GM12873 (cell line): ENCODE results near the gene HOXA10.

Source experiments
- CTCF ChIP-seq: IDR thresholded peaks from 2 replicates; pipeline ENCODE4 v1.5.1; 2012; ENCODE audit warnings: low read depth, mild to moderate bottlenecking, moderate library complexity, low read length, control low read depth; ENCODE audit not compliant: insufficient read depth; ENCODE audit errors: missing control alignments

The HOXA10 gene

GRCh38 chr7:27155816-27156507 is 18.2 kb downstream of the HOXA10 start:
- no peak for TF ChIP-seq CTCF

GRCh38 chr7:27154901-27155815 is 19.0 kb downstream of the HOXA10 start:
- TF ChIP-seq CTCF: no peak

- TF ChIP-seq CTCF: no peak
These were observed 19.8 kb downstream of the HOXA10 start for GRCh38 chr7:27154369-27154768.

- TF ChIP-seq CTCF: no peak
These were observed 20.6 kb downstream of the HOXA10 start for GRCh38 chr7:27153526-27153925.

- no peak for TF ChIP-seq CTCF
These were observed 21.2 kb downstream of the HOXA10 start for GRCh38 chr7:27152816-27153442.

- TF ChIP-seq CTCF: no peak
These were observed 21.9 kb downstream of the HOXA10 start, which contains the start of gene HOXA3 for GRCh38 chr7:27151931-27152815. HOXA3 (minus strand) TSS chr7:27152583; CDS start chr7:27110640, 41,943 bp downstream.
